Brain microvascular endothelial cell (primary cell): ENCODE data around the gene PDCD1.
A peak's percentile ranks its signal among the peaks of the same experiment; 100 is the strongest.

Experiments used
- DNase-seq: peaks from one replicate; pipeline ENCODE4 v3.0.0-alpha.2; 2020
- H3K27ac ChIP-seq: fragments of 250-450 bp; sonication (Bioruptor Pico); 2 replicates; pipeline ENCODE4 v1.5.1; 2020; ENCODE audit warnings: mild to moderate bottlenecking, moderate library complexity
- H3K27me3 ChIP-seq: fragments of 250-450 bp; sonication (Bioruptor Pico); replicated peaks from 2 replicates; pipeline ENCODE4 v1.5.1; 2020; ENCODE audit warnings: mild to moderate bottlenecking
- H3K36me3 ChIP-seq: fragments of 250-450 bp; sonication (Bioruptor Pico); replicated peaks from 2 replicates; pipeline ENCODE4 v1.5.1; 2020; ENCODE audit warnings: mild to moderate bottlenecking
- H3K4me3 ChIP-seq: 2 replicates; pipeline ENCODE4 v1.5.1; 2011; ENCODE audit warnings: low read depth, mild to moderate bottlenecking, control low read depth, low read length, moderate library complexity
- in situ Hi-C: cut with HindIII; loops from 2 replicates; pipeline ENCODE4 v1.10.0; 2017; ENCODE audit warnings: low sequenced_read_pairs, low pct_ligation_motif_present
- TF ChIP-seq, protein P1 (sequence below): IDR thresholded peaks from 2 replicates; pipeline ENCODE4 v1.5.1; 2011; ENCODE audit warnings: low read depth, mild to moderate bottlenecking, moderate library complexity, low read length, control low read depth, inconsistent platforms; ENCODE audit errors: missing control alignments

The PDCD1 gene

DNA sequence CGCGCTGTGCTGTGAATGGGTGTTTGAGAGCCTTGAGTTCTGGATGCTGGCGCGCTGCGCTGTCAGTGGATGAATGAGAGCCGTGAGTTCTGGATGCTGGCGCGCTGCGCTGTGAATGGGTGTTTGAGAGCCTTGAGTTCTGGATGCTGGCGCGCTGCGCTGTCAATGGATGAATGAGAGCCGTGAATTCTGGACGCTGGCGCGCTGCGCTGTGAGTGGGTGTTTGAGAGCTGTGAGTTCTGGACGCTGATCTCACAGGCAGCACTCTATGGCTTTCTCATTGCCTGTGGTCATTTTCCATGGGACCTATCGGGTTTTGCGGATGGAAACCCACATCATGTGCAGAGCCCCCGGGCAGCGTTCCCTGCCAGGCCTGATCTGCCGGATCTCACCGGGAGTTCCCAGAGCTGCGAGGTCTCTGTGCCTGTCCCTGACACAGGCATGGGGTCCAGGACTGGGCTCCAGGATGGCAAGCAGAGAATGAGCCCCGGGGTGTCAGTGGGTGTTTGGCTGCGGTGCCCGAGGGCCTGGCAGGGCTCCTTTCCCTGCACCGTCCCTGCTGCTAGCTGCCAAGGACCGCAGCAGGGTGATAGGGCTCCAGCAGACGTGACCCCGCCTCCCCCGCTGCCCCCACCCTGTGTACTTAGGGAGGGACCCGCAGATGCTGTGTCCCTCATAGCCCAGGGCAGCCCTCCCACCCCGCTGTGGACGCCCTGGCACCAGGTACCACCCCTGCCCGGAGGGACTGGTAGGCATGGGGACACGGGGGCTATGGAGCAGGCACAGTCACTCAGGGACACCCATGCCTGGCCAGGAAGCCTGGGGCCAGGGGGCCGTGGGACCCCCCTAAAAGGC, 9.7 kb downstream of the PDCD1 start:
- in situ Hi-C loops = no loop called here
- Histone ChIP-seq H3K27ac (no peak overlapping the region), H3K36me3 (no peaks in the 10 kb centered on the region), H3K27me3 (peaks cover 8% of the 10 kb centered on the region), H3K4me3 (no peak overlapping the region)
- TF ChIP-seq, protein P1, sequence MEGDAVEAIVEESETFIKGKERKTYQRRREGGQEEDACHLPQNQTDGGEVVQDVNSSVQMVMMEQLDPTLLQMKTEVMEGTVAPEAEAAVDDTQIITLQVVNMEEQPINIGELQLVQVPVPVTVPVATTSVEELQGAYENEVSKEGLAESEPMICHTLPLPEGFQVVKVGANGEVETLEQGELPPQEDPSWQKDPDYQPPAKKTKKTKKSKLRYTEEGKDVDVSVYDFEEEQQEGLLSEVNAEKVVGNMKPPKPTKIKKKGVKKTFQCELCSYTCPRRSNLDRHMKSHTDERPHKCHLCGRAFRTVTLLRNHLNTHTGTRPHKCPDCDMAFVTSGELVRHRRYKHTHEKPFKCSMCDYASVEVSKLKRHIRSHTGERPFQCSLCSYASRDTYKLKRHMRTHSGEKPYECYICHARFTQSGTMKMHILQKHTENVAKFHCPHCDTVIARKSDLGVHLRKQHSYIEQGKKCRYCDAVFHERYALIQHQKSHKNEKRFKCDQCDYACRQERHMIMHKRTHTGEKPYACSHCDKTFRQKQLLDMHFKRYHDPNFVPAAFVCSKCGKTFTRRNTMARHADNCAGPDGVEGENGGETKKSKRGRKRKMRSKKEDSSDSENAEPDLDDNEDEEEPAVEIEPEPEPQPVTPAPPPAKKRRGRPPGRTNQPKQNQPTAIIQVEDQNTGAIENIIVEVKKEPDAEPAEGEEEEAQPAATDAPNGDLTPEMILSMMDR = no peak
- no peak for DNase-seq

DNA sequence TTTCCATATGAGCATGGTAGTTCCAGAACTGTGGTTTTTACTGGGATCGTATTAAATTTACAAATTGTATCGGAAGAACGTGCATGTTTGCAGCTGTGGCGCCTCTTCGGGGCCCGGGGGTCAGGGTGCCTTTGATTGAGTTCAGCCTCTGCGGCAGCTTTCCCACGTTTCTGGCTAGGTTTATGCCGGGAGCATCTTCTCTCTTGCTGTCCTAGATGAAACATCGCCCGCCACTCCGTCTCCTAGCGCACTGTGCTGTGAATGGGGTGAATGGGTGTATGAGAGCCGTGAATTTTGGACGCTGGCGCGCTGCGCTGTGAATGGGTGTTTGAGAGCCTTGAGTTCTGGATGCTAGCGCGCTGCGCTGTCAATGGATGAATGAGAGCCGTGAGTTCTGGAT, 12.3 kb downstream of the PDCD1 start:
- H3K27ac ChIP-seq = no peak overlapping the region
- no peak for DNase-seq
- peaks cover 8% of the 10 kb centered on the region for H3K27me3 ChIP-seq
- no peaks in the 10 kb centered on the region for H3K36me3 ChIP-seq
- in situ Hi-C loops = no loop called here
- TF ChIP-seq, protein P1 = no peak
- H3K4me3 ChIP-seq = no peak overlapping the region

DNA sequence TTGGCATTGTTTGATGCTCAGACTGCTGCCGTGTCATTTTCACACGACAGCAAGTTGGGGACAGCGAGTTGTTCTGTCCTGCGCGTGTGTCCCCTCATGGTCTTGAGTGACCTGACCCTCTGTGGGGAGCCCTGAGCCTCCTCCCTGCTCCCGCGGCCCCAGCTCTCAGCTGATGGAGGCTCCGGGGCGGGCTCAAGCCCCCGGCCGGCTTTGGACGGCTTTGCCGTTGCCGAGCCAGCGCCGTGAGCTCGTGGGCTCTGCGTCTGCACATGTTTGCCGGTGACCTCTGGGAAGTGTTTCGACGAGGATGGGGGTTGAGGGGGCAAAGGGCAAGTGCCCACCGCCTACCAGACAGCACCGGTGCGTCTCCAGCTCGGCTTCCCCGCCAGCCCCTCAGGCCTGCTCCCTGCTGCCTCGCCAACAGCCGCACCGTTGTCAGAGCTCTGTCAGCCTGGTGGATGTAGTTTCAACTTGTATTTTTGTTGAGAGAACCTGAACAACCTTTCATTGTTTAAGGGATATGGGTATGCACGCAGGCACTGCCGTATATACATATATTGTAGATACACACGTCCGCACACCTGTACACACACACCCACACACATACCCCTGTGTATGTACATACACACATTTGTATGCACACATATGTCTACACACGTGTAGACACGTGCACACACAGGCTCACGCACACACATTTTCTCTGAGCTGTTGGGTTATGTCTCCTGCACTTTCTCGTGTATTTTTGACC, 13.7 kb downstream of the PDCD1 start:
- Histone ChIP-seq H3K27ac (no peak overlapping the region), H3K4me3 (no peak overlapping the region), H3K36me3 (no peaks in the 10 kb centered on the region), H3K27me3 (peaks cover 8% of the 10 kb centered on the region)
- DNase-seq = no peak
- TF ChIP-seq, protein P1 = no peak
- in situ Hi-C loops = no loop called here

DNA sequence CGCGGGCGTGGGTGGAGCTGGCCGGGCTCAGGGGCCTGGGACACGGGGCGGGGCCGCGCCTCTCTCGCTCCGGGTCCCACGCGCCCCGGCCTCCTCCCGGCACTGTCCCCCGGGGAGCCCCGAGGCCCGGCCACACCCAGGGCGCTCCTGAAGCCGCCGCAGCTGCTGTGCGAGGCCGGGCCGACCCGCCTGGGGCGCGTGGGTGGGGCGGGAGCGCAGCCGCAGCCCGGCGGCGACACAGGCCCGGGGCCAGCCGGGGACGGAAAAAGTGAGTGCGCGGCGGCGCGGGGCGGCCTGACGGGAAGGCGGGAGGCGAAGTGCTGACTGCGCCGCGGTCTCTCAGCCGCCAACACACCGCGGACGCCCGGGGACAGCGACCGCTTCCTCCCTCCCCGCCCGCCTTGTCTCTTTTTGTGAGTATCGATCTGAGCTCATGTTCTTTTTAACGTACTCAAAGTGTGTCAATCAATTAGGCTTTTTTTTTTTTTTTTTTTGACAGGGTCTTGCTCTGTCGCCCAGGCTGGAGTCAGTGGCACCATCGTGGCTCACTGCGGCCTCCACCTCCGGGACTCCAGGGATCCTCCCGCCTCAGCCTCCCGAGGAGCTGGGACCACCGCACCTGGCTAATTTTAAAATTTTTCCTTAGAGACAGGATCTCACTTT, 14.5 kb downstream of the PDCD1 start:
- Histone ChIP-seq H3K4me3 (peak overlapping the region; percentile 34), H3K36me3 (no peaks in the 10 kb centered on the region), H3K27me3 (peaks cover 8% of the 10 kb centered on the region), H3K27ac (no peak overlapping the region)
- TF ChIP-seq, protein P1 = no peak
- in situ Hi-C loops = no loop called here
- no peak for DNase-seq

DNA sequence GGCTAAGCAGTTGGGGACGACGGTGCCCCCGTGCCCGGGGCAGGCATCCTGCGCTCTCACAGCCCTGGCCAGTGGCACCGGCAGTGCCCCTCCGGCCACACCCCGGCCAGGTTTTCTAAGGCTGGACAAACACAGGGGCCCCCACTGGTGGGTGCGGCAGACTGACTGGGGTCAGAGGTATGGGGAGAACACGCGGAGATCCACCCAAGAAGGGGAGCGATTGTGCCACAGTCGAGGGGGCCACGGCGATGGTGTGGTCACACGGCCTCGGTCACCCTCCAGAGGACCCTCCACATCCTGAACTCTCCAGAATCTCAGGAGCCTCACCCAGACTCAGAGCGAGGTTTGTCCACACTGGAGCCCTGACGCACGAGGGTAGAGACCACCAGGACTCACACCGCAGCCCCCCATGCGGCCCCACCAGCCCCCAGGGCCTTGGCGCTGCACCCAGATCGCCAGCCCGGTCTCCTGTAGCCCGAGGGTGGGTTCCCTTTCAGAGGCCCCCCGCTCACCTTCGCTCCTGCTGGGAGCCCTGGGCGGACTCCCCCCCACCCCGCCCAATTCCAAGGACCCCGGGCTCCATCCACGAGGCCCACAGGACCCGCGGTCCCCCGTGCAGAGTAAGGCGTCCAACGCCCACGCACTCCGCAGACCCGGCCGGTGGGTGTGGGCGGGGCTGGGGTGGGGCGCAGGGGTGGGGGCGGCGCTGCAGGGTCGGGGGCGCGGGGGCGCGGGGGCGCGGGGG, 15.2 kb downstream of the PDCD1 start:
- no peak for DNase-seq
- Histone ChIP-seq H3K27ac (no peak overlapping the region), H3K4me3 (no peak overlapping the region), H3K36me3 (no peaks in the 10 kb centered on the region), H3K27me3 (peaks cover 10% of the 10 kb centered on the region)
- TF ChIP-seq, protein P1 = no peak
- in situ Hi-C loops = no loop called here
